DND-41 (cell line): ENCODE measurements around the gene PML.

Experiments used
- EZH2 ChIP-seq: IDR thresholded peaks from 3 replicates; pipeline ENCODE4 v1.6.1; 2012; ENCODE audit warnings: borderline replicate concordance, low read depth, mild to moderate bottlenecking, moderate library complexity, low read length, inconsistent platforms; ENCODE audit not compliant: severe bottlenecking
- TF ChIP-seq, protein P1 (sequence below): IDR thresholded peaks from 2 replicates; pipeline ENCODE4 v1.5.1; 2012; ENCODE audit warnings: borderline replicate concordance, low read length, moderate library complexity, mild to moderate bottlenecking; ENCODE audit not compliant: poor library complexity, severe bottlenecking; ENCODE audit errors: extremely low read depth

DNA sequence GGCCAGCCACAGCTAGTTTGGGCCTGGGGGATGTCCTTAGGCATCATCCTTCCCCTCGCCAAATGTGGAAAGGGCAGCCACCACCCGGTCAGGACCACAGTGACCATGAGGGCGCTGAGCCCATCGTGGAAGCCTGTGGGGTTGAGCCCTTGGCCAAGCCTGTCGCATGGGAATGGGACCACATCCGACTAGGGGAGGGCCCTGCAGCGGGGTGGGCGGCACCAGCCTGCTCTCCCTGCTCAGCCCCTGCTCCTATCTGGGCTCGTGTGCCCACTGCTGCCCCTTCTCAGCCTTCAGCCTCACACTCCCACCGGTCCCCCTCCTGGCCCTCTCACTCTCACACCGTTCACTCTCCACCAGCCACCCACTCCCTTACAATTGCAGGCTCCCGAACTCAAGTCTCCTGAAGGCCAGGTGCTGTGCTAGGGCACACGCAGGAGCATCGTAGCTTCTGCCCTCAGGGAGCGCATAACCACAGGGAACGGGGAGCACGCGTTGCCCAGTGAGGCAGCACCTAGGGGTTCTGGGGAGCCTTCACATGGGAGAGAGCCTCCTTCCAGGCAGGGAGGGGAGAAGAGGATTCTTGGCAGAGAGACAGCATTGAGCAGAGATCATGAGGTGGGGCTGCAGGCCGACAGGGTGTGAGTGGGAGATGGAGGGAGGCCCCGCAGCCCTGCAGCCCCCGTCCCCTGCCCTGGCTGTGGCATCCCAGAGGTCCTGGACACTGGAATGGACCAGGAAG is 42.2 kb upstream of the PML start:
- TF ChIP-seq, protein P1, sequence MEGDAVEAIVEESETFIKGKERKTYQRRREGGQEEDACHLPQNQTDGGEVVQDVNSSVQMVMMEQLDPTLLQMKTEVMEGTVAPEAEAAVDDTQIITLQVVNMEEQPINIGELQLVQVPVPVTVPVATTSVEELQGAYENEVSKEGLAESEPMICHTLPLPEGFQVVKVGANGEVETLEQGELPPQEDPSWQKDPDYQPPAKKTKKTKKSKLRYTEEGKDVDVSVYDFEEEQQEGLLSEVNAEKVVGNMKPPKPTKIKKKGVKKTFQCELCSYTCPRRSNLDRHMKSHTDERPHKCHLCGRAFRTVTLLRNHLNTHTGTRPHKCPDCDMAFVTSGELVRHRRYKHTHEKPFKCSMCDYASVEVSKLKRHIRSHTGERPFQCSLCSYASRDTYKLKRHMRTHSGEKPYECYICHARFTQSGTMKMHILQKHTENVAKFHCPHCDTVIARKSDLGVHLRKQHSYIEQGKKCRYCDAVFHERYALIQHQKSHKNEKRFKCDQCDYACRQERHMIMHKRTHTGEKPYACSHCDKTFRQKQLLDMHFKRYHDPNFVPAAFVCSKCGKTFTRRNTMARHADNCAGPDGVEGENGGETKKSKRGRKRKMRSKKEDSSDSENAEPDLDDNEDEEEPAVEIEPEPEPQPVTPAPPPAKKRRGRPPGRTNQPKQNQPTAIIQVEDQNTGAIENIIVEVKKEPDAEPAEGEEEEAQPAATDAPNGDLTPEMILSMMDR: no peak
- no peak for TF ChIP-seq EZH2
